K562 (cell line): ENCODE data around the gene CLCN4. TPM values are rescaled to one million over a fixed set of nuclear protein-coding genes. Genes with fewer than 3 reads are reported as not detected.

Experiments
- ATAC-seq: fragments of 200-7000 bp; cut with Tn5 transposase; 3 replicates; pipeline ENCODE4 v1.9.1; 2020; ENCODE audit warnings: moderate library complexity
- BruUV-seq: library from RNA; stranded (reverse); fragments of 400-500 nt; replicated peaks from 2 replicates; lab custom pipeline; 2021; lab: Mats Ljungman, UMichigan
- CTCF ChIA-PET: fragments of 300-600 bp; formaldehyde crosslinking; extraction: SDS; loops from one replicate; lab custom pipeline; 2021; ENCODE audit warnings: low intra/inter-chr PET ratio; lab: Yijun Ruan, JAX
- POLR2A ChIA-PET: fragments of 300-600, 350-650 bp; sonication (Branson Sonifier 250); formaldehyde crosslinking; extraction: SDS; loops from one replicate; lab custom pipeline; 2021; ENCODE audit warnings: antibody characterized with exemption, inconsistent platforms; lab: Yijun Ruan, JAX
- DNase-seq, 4 experiments: peaks; one replicate each; pipeline versions ENCODE4 v3.0.0 to v3.0.0-alpha.2; 2011 to 2018; ENCODE audit warnings: low spot score in 3 of 4, mixed read lengths in 3 of 4; ENCODE audit errors: extremely low read depth in 1 of 4
- FAIRE-seq: peaks from 2 replicates; lab custom pipeline; 2011; peaks lifted over from hg19 to GRCh38; lab: Jason Lieb, UNC
- H2AFZ ChIP-seq: 2 replicates; pipeline ENCODE4 v1.6.0; 2011; ENCODE audit warnings: low read depth, low read length, control low read depth, inconsistent platforms
- H3K27ac ChIP-seq: fragments of 200-600 bp; 3 replicates; pipeline ENCODE4 v1.8.0; 2011; ENCODE audit warnings: low read depth, mild to moderate bottlenecking, control low read depth, inconsistent platforms, low read length, moderate library complexity, mixed read lengths; ENCODE audit errors: extremely low read depth
- H3K27me3 ChIP-seq, 2 experiments: fragments of 300-600 bp in 1 of 2; 2 replicates in 1 of 2; 3 replicates in 1 of 2; pipeline versions ENCODE4 v1.6.0 to v1.8.0; 2011; ENCODE audit warnings: inconsistent platforms in 2 of 2, low read length in 2 of 2, mild to moderate bottlenecking in 1 of 2, mixed read lengths in 1 of 2, moderate library complexity in 1 of 2; ENCODE audit not compliant: control insufficient read depth in 2 of 2, insufficient read depth in 2 of 2
- H3K36me3 ChIP-seq: fragments of 300-600 bp; 3 replicates; pipeline ENCODE4 v1.8.0; 2011; ENCODE audit warnings: mild to moderate bottlenecking, low read length, inconsistent platforms; ENCODE audit not compliant: control insufficient read depth, insufficient read depth
- H3K4me1 ChIP-seq, 2 experiments: fragments of 200-600 bp in 1 of 2; replicated peaks in 1 of 2; 2 replicates in 1 of 2; 3 replicates in 1 of 2; pipeline versions ENCODE4 v1.5.1 to v1.8.0; 2011; ENCODE audit warnings: inconsistent platforms in 2 of 2, low read length in 2 of 2, mild to moderate bottlenecking in 1 of 2, mixed read lengths in 1 of 2, moderate library complexity in 1 of 2; ENCODE audit not compliant: control insufficient read depth in 2 of 2, insufficient read depth in 2 of 2
- H3K4me2 ChIP-seq: 2 replicates; pipeline ENCODE4 v1.6.1; 2011; ENCODE audit warnings: low read length, control low read depth, inconsistent platforms, mixed read lengths; ENCODE audit not compliant: insufficient read depth
- H3K4me3 ChIP-seq: fragments of 200-600 bp; sonication (generic), shearing (Covaris generic); 2 replicates; pipeline ENCODE4 v1.5.1; 2016; ENCODE audit warnings: control low read depth, inconsistent platforms
- H3K79me2 ChIP-seq: fragments of 200-600 bp; 3 replicates; pipeline ENCODE4 v1.8.0; 2011; ENCODE audit warnings: low read length, inconsistent platforms; ENCODE audit not compliant: control insufficient read depth, insufficient read depth
- H3K9ac ChIP-seq, 2 experiments: 2 replicates each; pipeline versions ENCODE4 v1.6.0 to v1.6.1; 2011; ENCODE audit warnings: low read depth in 2 of 2, low read length in 2 of 2, control low read depth in 1 of 2, inconsistent platforms in 1 of 2, mild to moderate bottlenecking in 1 of 2, mixed read lengths in 1 of 2; ENCODE audit not compliant: insufficient read depth in 1 of 2
- H3K9me1 ChIP-seq: one replicate; pipeline ENCODE4 v1.6.0; 2011; ENCODE audit warnings: inconsistent platforms, mild to moderate bottlenecking, low read length, moderate library complexity; ENCODE audit not compliant: control insufficient read depth, insufficient read depth
- H3K9me3 ChIP-seq: replicated peaks from 2 replicates; pipeline ENCODE4 v1.5.1; 2011; ENCODE audit warnings: low read depth, low read length, inconsistent platforms; ENCODE audit not compliant: control insufficient read depth, insufficient read depth
- H4K20me1 ChIP-seq: replicated peaks from 2 replicates; pipeline ENCODE4 v1.6.1; 2011; ENCODE audit warnings: low read length, inconsistent platforms, mixed read lengths; ENCODE audit not compliant: control insufficient read depth, insufficient read depth
- GATA2 ChIP-seq: sonication (generic); formaldehyde crosslinking; IDR thresholded peaks from 2 replicates; pipeline ENCODE4 v1.4.0; 2020; ENCODE audit warnings: mild to moderate bottlenecking, missing genetic modification reagents
- ID3 ChIP-seq, 2 experiments: fragments of 250-450 bp in 1 of 2; fragments of 450-650 bp in 1 of 2; sonication (Bioruptor Pico) in 1 of 2; IDR thresholded peaks; 2 replicates each; pipeline versions ENCODE4 v1.6.1 to v1.8.0; 2016 to 2021; ENCODE audit warnings: mild to moderate bottlenecking in 2 of 2, moderate library complexity in 2 of 2, missing compliant biosample characterization in 1 of 2, missing genetic modification characterization in 1 of 2
- KDM2B ChIP-seq: fragments of 250-450 bp; sonication (Bioruptor Pico); IDR thresholded peaks from 2 replicates; pipeline ENCODE4 v1.8.0; 2021; ENCODE audit warnings: mild to moderate bottlenecking, moderate library complexity
- POLR2A ChIP-seq: fragments of 450-650 bp; conservative IDR thresholded peaks from 2 replicates; pipeline ENCODE4 v1.6.1; 2016
- RNF219 ChIP-seq: fragments of 250-450 bp; sonication (Bioruptor Pico); IDR thresholded peaks from 2 replicates; pipeline ENCODE4 v1.5.0; 2022; ENCODE audit warnings: mild to moderate bottlenecking
- TBP ChIP-seq: optimal IDR thresholded peaks from 2 replicates; pipeline ENCODE3; 2011; ENCODE audit warnings: low read depth, low read length, improper control_type of control experiment
- TSC22D4 ChIP-seq: fragments of 450-650 bp; IDR thresholded peaks from 2 replicates; pipeline ENCODE4 v1.6.1; 2016; ENCODE audit warnings: missing genetic modification characterization, missing biosample characterization, control low read depth
- ZNF184 ChIP-seq: sonication (generic); formaldehyde crosslinking; IDR thresholded peaks from 2 replicates; pipeline ENCODE4 v1.5.0; 2020; ENCODE audit warnings: missing genetic modification reagents
- ZNF407 ChIP-seq: fragments of 450-650 bp; IDR thresholded peaks from 2 replicates; pipeline ENCODE4 v1.6.1; 2016; ENCODE audit warnings: low read depth
- ZZZ3 ChIP-seq: fragments of 450-650 bp; IDR thresholded peaks from 2 replicates; pipeline ENCODE4 v1.6.1; 2016; ENCODE audit warnings: antibody characterized with exemption, mild to moderate bottlenecking, moderate library complexity
- whole genome bisulfite sequencing: fragments of 100-300 bp; shearing (Covaris generic); methylation state at CpG from one replicate; pipeline ENCODE4 v1.1.6; 2016; ENCODE audit warnings: low coverage, mixed read lengths; ENCODE audit not compliant: insufficient coverage; ENCODE audit errors: missing lambda C conversion rate; 5-methylcytosine and 5-hydroxymethylcytosine counted together
- in situ Hi-C: fragments of 300-500 bp; cut with MboI; formaldehyde crosslinking; loops from 4 replicates; pipeline ENCODE4 v1.15.0; 2018; ENCODE audit warnings: inconsistent platforms, mixed read lengths
- intact Hi-C: fragments of 100-400 bp; cut with micrococcal nuclease; formaldehyde crosslinking; loops from 2 replicates; pipeline ENCODE4 v1.14.2; 2022
- polyA plus RNA-seq, 8 experiments: library from polyadenylated mRNA; depleted of rRNA in 4 of 8; stranded (reverse) in 5 of 8; unstranded in 3 of 8; fragments of >200 nt; fragmentation: Nextera tagmentation in 2 of 8; fragmentation: Illumina TruSeq in 1 of 8; extraction: Ambion mirVana in 2 of 8; extraction: Trizol in 1 of 8; gene quantifications; 2 replicates each; pipeline versions ENCODE4 v1.2.1 to v1.2.3, GENCODE V29; 2011 to 2014; ENCODE audit warnings: inconsistent platforms in 1 of 8, missing spikeins in 1 of 8
- total RNA-seq, 7 experiments: library from RNA; depleted of rRNA in 6 of 7; stranded (reverse); fragments of >200 nt in 6 of 7; fragmentation: Illumina TruSeq in 2 of 7; extraction: Trizol in 2 of 7; gene quantifications; 2 replicates each; pipeline versions ENCODE4 v1.2.1 to v1.2.3, GENCODE V29; 2011 to 2021; ENCODE audit warnings: low replicate concordance in 1 of 7

CLCN4 gene
- total and polyA plus RNA-seq, 9 of the 15 experiments (the other 6 are each of a cell fraction or from before 2014, with no cell fraction given) = 0.03 to 0.24 (median 0.10) TPM; not detected in 1

GRCh38 chrX:10134921-10135320, 21.9 kb upstream of the CLCN4 start:
- peaks cover 0 to 11% of the 10 kb centered on the region in 2 experiments; a peak in 4 of 5 replicates for H3K4me1 ChIP-seq
- no TSS peak for BruUV-seq
- CTCF ChIA-PET = interaction anchor here (1.4 kb wide), 1 partner anchor 15 kb away, joined by 3 read pairs; no protein-coding TSS in a partner anchor
- peak overlapping the region; percentile 10; the same call in 1 of the 2 replicates for H3K4me3 ChIP-seq
- H3K9me1 ChIP-seq = no peaks in the 10 kb centered on the region
- intact Hi-C loops (loop anchor here (1.0 to 10.0 kb wide), 4 partner anchors 55 to 588 kb away; no protein-coding TSS in a partner anchor), in situ Hi-C loops (no loop called here)
- H3K9ac ChIP-seq = peak overlapping the region; percentile 17 to 47; a peak in 1 of 4 replicates
- TF ChIP-seq TSC22D4 (tag) (no peak), GATA2 (CRISPR knock-in tag) (no peak), ID3 (CRISPR knock-in tag; IDR thresholded peaks at IDR 0.05) (no peak), ID3 (tag; IDR thresholded peaks at IDR 0.05) (no peak), ZNF184 (CRISPR knock-in tag) (no peak), KDM2B (no peak), ZZZ3 (no peak), POLR2A (no peak), ZNF407 (no peak), TBP (no peak), RNF219 (CRISPR knock-in tag) (no peak)
- no peaks in the 10 kb centered on the region for H4K20me1 ChIP-seq
- peak overlapping the region; percentile 59 for H3K4me2 ChIP-seq
- 69% methylated on average over 3 of the region's 7 CpGs for WGBS
- H3K27me3 ChIP-seq = no peaks in the 10 kb centered on the region
- 0 out of 3 replicates have a peak, but pooled peaks cover 6% of the 10 kb centered on the region for H3K79me2 ChIP-seq
- no peaks in the 10 kb centered on the region for H3K36me3 ChIP-seq
- POLR2A ChIA-PET = no interaction called here
- no peaks in the 10 kb centered on the region for H3K9me3 ChIP-seq
- ATAC-seq (no peak), DNase-seq (no peak), FAIRE-seq (no peak)
- peak overlapping the region; percentile 40; the same call in 1 of the 3 replicates for H3K27ac ChIP-seq
- no peak overlapping the region for H2AFZ ChIP-seq
